ENCODE results near the gene AARS2. TPM values are rescaled to one million over a fixed set of nuclear protein-coding genes. Genes with fewer than 3 reads are reported as not detected.
"Not testable (repeated sequence)": the region's sequence is repeated elsewhere in the genome, so short reads cannot be mapped to it uniquely, and the experiment has no call there.

AARS2 gene
- total and polyA plus RNA-seq, 5 donors from 2014 or later: 3.6 to 15.7 (median 8.3) TPM

GRCh38 chr6:44349904-44350649 is 36.9 kb upstream of the AARS2 start:
- no peaks in the 10 kb centered on the region for H3K4me1 ChIP-seq (ENCODE audit: control insufficient read depth, insufficient read depth, low read length, poor library complexity, severe bottlenecking)
- H3K4me3 Mint-ChIP-seq: no peak overlapping the region
- H3K36me3 ChIP-seq (ENCODE audit: control insufficient read depth, insufficient read depth, low read length): no peaks in the 10 kb centered on the region
- H3K27ac Mint-ChIP-seq: peak overlapping the region in 1 of 3 donors; percentile 74
- no peaks in the 10 kb centered on the region for H3K36me3 Mint-ChIP-seq
- H3K9me3 Mint-ChIP-seq: no peaks in the 10 kb centered on the region
- peaks cover 34% of the 10 kb centered on the region for H3K27me3 Mint-ChIP-seq
- no peak overlapping the region for H3K4me3 ChIP-seq (ENCODE audit: low read depth, low read length)
- no peak for ATAC-seq (ENCODE audit: low read depth in 2 of 2)
- no peaks in the 10 kb centered on the region for H3K9me3 ChIP-seq (ENCODE audit: control insufficient read depth in 2 of 2, low read length in 2 of 2)
- no peaks in the 10 kb centered on the region for H3K4me1 Mint-ChIP-seq
- DNase-seq: no peak
- H3K27ac ChIP-seq (ENCODE audit: insufficient read depth, low read length, poor library complexity, severe bottlenecking): no peak overlapping the region
- H3K27me3 ChIP-seq (ENCODE audit: control insufficient read depth, insufficient read depth, low read length): peaks cover 7% of the 10 kb centered on the region

DNA sequence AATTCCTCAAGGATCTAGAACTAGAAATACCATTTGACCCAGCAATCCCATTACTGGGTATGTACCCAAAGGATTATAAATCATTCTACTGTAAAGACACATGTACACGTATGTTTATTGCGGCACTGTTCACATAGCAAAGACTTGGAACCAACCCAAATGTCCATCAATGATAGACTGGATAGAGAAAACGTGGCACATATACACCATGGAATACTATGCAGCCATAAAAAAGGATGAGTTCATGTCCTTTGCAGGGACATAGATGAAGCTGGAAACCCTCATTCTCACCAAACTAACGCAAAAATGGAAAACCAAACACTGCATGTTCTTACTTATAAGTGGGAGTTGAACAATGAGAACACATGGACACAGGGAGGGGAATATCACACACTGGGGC is 33.7 kb upstream of the AARS2 start:
- H3K36me3 ChIP-seq (ENCODE audit: control insufficient read depth, insufficient read depth, low read length); DNase-seq; H3K4me3 Mint-ChIP-seq; H3K36me3 Mint-ChIP-seq; H3K4me1 Mint-ChIP-seq; H3K9me3 Mint-ChIP-seq; H3K9me3 ChIP-seq (ENCODE audit: control insufficient read depth in 2 of 2, low read length in 2 of 2); H3K4me3 ChIP-seq (ENCODE audit: low read depth, low read length); H3K4me1 ChIP-seq (ENCODE audit: control insufficient read depth, insufficient read depth, low read length, poor library complexity, severe bottlenecking); H3K27ac Mint-ChIP-seq; H3K27ac ChIP-seq (ENCODE audit: insufficient read depth, low read length, poor library complexity, severe bottlenecking); ATAC-seq (ENCODE audit: low read depth in 2 of 2): not testable (repeated sequence)
- H3K27me3 Mint-ChIP-seq: peaks cover 59% of the 10 kb centered on the region
- H3K27me3 ChIP-seq (ENCODE audit: control insufficient read depth, insufficient read depth, low read length): peaks cover 22% of the 10 kb centered on the region

GRCh38 chr6:44342489-44342888 is 29.3 kb upstream of the AARS2 start, which contains the start of gene SPATS1:
Gene SPATS1, plus strand, starts transcription at chr6:44342650. Its CDS starts 446 bp downstream, at chr6:44343096.
- no peak for ATAC-seq (ENCODE audit: low read depth in 2 of 2)
- H3K27ac Mint-ChIP-seq: no peak within 1 kb of the TSS

DNA sequence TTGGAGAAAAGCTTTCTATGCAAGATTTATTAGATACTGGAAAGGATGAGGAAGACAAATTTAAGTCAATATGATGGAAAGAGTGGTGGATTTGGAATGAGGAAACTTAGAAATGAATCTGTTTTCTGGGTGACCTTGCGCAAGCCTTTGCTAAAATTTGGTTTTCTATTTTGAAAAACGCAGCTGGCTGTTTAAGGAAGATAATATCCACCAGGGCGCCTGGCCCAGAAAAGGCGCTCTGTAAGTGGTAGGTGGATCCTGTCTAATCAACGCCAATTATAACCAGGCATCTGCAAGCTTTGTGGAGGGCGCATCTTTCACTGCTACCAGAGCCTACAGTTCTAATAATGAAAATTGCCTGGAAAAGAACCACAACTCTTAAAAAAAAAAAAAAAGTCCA is 28.9 kb upstream of the AARS2 start:
- Mint-ChIP-seq H3K4me3 (no peak overlapping the region), H3K9me3 (no peaks in the 10 kb centered on the region), H3K27me3 (peaks cover 66% of the 10 kb centered on the region), H3K4me1 (no peaks in the 10 kb centered on the region), H3K27ac (no peak overlapping the region), H3K36me3 (no peaks in the 10 kb centered on the region)
- Histone ChIP-seq H3K4me1 (ENCODE audit: control insufficient read depth, insufficient read depth, low read length, poor library complexity, severe bottlenecking) (no peaks in the 10 kb centered on the region), H3K9me3 (ENCODE audit: control insufficient read depth in 2 of 2, low read length in 2 of 2) (no peaks in the 10 kb centered on the region), H3K27me3 (ENCODE audit: control insufficient read depth, insufficient read depth, low read length) (peaks cover 27% of the 10 kb centered on the region), H3K4me3 (ENCODE audit: low read depth, low read length) (no peak overlapping the region), H3K36me3 (ENCODE audit: control insufficient read depth, insufficient read depth, low read length) (no peaks in the 10 kb centered on the region), H3K27ac (ENCODE audit: insufficient read depth, low read length, poor library complexity, severe bottlenecking) (no peak overlapping the region)
- DNase-seq: no peak
- no peak for ATAC-seq (ENCODE audit: low read depth in 2 of 2)

More at GRCh38 chr6:44342489-44342888, 29.3 kb upstream of the AARS2 start, which contains the start of gene SPATS1:
- H3K27ac ChIP-seq (ENCODE audit: insufficient read depth, low read length, poor library complexity, severe bottlenecking): no peak within 1 kb of the TSS
- no peak for DNase-seq
- Mint-ChIP-seq H3K27me3 (peaks cover 68% of the 10 kb centered on the region), H3K36me3 (no peaks in the 10 kb centered on the region), H3K4me3 (no peak within 1 kb of the TSS), H3K9me3 (no peaks in the 10 kb centered on the region), H3K4me1 (no peaks in the 10 kb centered on the region)
- H3K4me1 ChIP-seq (ENCODE audit: control insufficient read depth, insufficient read depth, low read length, poor library complexity, severe bottlenecking): no peaks in the 10 kb centered on the region
- peaks cover 27% of the 10 kb centered on the region for H3K27me3 ChIP-seq (ENCODE audit: control insufficient read depth, insufficient read depth, low read length)
- H3K4me3 ChIP-seq (ENCODE audit: low read depth, low read length): no peak within 1 kb of the TSS
- H3K36me3 ChIP-seq (ENCODE audit: control insufficient read depth, insufficient read depth, low read length): no peaks in the 10 kb centered on the region
- H3K9me3 ChIP-seq (ENCODE audit: control insufficient read depth in 2 of 2, low read length in 2 of 2): no peaks in the 10 kb centered on the region

- H3K4me3 Mint-ChIP-seq: no peak overlapping the region
- Histone ChIP-seq H3K27me3 (ENCODE audit: control insufficient read depth, insufficient read depth, low read length) (peaks cover 27% of the 10 kb centered on the region), H3K27ac (ENCODE audit: insufficient read depth, low read length, poor library complexity, severe bottlenecking) (no peak overlapping the region), H3K9me3 (ENCODE audit: control insufficient read depth in 2 of 2, low read length in 2 of 2) (no peaks in the 10 kb centered on the region), H3K4me3 (ENCODE audit: low read depth, low read length) (no peak overlapping the region), H3K4me1 (ENCODE audit: control insufficient read depth, insufficient read depth, low read length, poor library complexity, severe bottlenecking) (no peaks in the 10 kb centered on the region), H3K36me3 (ENCODE audit: control insufficient read depth, insufficient read depth, low read length) (no peaks in the 10 kb centered on the region)
- no peak overlapping the region for H3K27ac Mint-ChIP-seq
- ATAC-seq (ENCODE audit: low read depth in 2 of 2) (no peak), DNase-seq (no peak)
- no peaks in the 10 kb centered on the region for H3K9me3 Mint-ChIP-seq
- no peaks in the 10 kb centered on the region for H3K36me3 Mint-ChIP-seq
- peaks cover 65% of the 10 kb centered on the region for H3K27me3 Mint-ChIP-seq
- no peaks in the 10 kb centered on the region for H3K4me1 Mint-ChIP-seq
Observed at GRCh38 chr6:44341095-44341890, 28.1 kb upstream of the AARS2 start.

DNA sequence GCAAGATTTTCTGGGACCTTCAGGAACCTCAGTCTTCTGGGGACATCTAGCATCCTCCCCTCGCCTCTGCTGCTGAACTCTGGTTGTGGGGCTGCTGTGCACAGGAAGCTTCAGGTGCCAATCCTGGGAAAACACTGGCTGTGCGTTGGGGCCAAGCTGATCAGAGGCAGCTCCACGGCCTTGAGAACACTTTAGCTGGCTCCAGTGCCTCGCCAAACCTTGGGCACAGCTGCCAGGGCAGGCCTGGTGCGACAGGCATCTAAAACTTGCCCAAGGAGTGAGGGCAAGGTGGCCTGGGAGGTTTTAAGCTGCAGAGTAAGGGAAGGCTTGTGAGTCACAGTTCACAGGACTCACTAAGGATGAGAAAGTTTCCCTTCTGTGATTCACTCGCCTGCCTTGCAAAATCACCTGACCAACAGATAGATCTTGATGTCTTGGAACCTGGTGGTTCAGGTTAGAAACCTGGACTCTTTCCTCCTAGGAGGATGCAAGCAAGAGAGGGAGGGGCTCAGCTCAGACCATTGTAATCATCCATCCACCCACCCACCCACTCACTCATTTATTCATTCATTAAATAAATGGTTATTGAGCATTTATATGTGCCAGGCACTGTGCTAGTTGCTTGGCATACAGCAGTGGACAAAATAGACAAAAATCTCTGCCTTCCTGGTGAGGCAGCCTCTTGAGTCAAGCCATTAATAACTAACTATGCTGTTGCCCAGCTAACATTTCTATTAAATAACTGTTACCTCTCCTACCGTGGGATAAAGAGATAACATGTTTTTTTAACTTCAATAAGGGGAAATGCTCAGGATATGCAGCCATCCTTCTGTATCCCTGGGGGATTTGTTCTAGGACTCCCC is 26.8 kb upstream of the AARS2 start:
- Histone ChIP-seq H3K27ac (ENCODE audit: insufficient read depth, low read length, poor library complexity, severe bottlenecking) (no peak overlapping the region), H3K9me3 (ENCODE audit: control insufficient read depth in 2 of 2, low read length in 2 of 2) (no peaks in the 10 kb centered on the region), H3K27me3 (ENCODE audit: control insufficient read depth, insufficient read depth, low read length) (peaks cover 20% of the 10 kb centered on the region), H3K36me3 (ENCODE audit: control insufficient read depth, insufficient read depth, low read length) (no peaks in the 10 kb centered on the region), H3K4me3 (ENCODE audit: low read depth, low read length) (no peak overlapping the region), H3K4me1 (ENCODE audit: control insufficient read depth, insufficient read depth, low read length, poor library complexity, severe bottlenecking) (no peaks in the 10 kb centered on the region)
- Mint-ChIP-seq H3K4me3 (no peak overlapping the region), H3K27me3 (peaks cover 65% of the 10 kb centered on the region), H3K36me3 (no peaks in the 10 kb centered on the region), H3K9me3 (no peaks in the 10 kb centered on the region), H3K27ac (no peak overlapping the region), H3K4me1 (no peaks in the 10 kb centered on the region)
- ATAC-seq (ENCODE audit: low read depth in 2 of 2): no peak
- no peak for DNase-seq

GRCh38 chr6:44339301-44339700 is 26.2 kb upstream of the AARS2 start:
- ATAC-seq (ENCODE audit: low read depth in 2 of 2) (no peak), DNase-seq (no peak)
- Histone ChIP-seq H3K27ac (ENCODE audit: insufficient read depth, low read length, poor library complexity, severe bottlenecking) (no peak overlapping the region), H3K36me3 (ENCODE audit: control insufficient read depth, insufficient read depth, low read length) (no peaks in the 10 kb centered on the region), H3K9me3 (ENCODE audit: control insufficient read depth in 2 of 2, low read length in 2 of 2) (no peaks in the 10 kb centered on the region), H3K4me3 (ENCODE audit: low read depth, low read length) (no peak overlapping the region), H3K4me1 (ENCODE audit: control insufficient read depth, insufficient read depth, low read length, poor library complexity, severe bottlenecking) (no peaks in the 10 kb centered on the region), H3K27me3 (ENCODE audit: control insufficient read depth, insufficient read depth, low read length) (peaks cover 17% of the 10 kb centered on the region)
- Mint-ChIP-seq H3K27me3 (peaks cover 58% of the 10 kb centered on the region), H3K9me3 (no peaks in the 10 kb centered on the region), H3K27ac (no peak overlapping the region), H3K36me3 (no peaks in the 10 kb centered on the region), H3K4me3 (no peak overlapping the region), H3K4me1 (no peaks in the 10 kb centered on the region)
